ENCODE measurements around the gene TBC1D20. TPM values are rescaled to one million over a fixed set of nuclear protein-coding genes. Genes with fewer than 3 reads are reported as not detected.
"Not testable (repeated sequence)": the region's sequence is repeated elsewhere in the genome, so short reads cannot be mapped to it uniquely, and the experiment has no call there.

The TBC1D20 gene
- total RNA-seq, 2 experiments from 2014 or later: 16.2 to 17.4 TPM

- Mint-ChIP-seq H3K4me1 (ENCODE audit: low read depth) (peaks cover 3% of the 10 kb centered on the region), H3K36me3 (ENCODE audit: low read depth) (peaks cover 37% of the 10 kb centered on the region), H3K4me3 (no peak overlapping the region), H3K27ac (no peak overlapping the region), H3K9me3 (no peaks in the 10 kb centered on the region), H3K27me3 (ENCODE audit: low read depth) (no peaks in the 10 kb centered on the region)
- CTCF ChIA-PET: no interaction called here
- no peak for DNase-seq
- intact Hi-C loops (cut with micrococcal nuclease): no loop called here
Measured at GRCh38 chr20:487655-488054, 25.3 kb upstream of the TBC1D20 start.

- no peaks in the 10 kb centered on the region for H3K27me3 Mint-ChIP-seq (ENCODE audit: low read depth)
- peaks cover 34% of the 10 kb centered on the region for H3K36me3 Mint-ChIP-seq (ENCODE audit: low read depth)
- CTCF ChIA-PET: interaction anchor here (0.7 kb wide), 1 partner anchor 153 kb away, joined by 3 read pairs; no protein-coding TSS in a partner anchor
- peaks cover 13% of the 10 kb centered on the region for H3K4me1 Mint-ChIP-seq (ENCODE audit: low read depth)
- H3K9me3 Mint-ChIP-seq: no peaks in the 10 kb centered on the region
- intact Hi-C loops (cut with micrococcal nuclease): no loop called here
- no peak overlapping the region for H3K4me3 Mint-ChIP-seq
- no peak for DNase-seq
- no peak overlapping the region for H3K27ac Mint-ChIP-seq
Measured at GRCh38 chr20:483815-484644, 21.7 kb upstream of the TBC1D20 start.

GRCh38 chr20:481167-481566 lies 18.8 kb upstream of the TBC1D20 start:
- Mint-ChIP-seq H3K9me3 (no peaks in the 10 kb centered on the region), H3K4me1 (ENCODE audit: low read depth) (peaks cover 17% of the 10 kb centered on the region), H3K27ac (no peak overlapping the region), H3K4me3 (no peak overlapping the region), H3K36me3 (ENCODE audit: low read depth) (peaks cover 33% of the 10 kb centered on the region), H3K27me3 (ENCODE audit: low read depth) (no peaks in the 10 kb centered on the region)
- DNase-seq: no peak
- CTCF ChIA-PET: interaction anchor here (0.6 to 2.2 kb wide), 3 partner anchors 42 to 126 kb away, joined by 3 to 8 read pairs (median 4); no protein-coding TSS in a partner anchor
- intact Hi-C loops (cut with micrococcal nuclease): no loop called here

- CTCF ChIA-PET: interaction anchor here (0.7 to 4.7 kb wide), 4 partner anchors 16 to 126 kb away, joined by 3 to 40 read pairs (median 3); no protein-coding TSS in a partner anchor
- Mint-ChIP-seq H3K36me3 (ENCODE audit: low read depth) (peaks cover 26% of the 10 kb centered on the region), H3K27ac (no peak overlapping the region), H3K27me3 (ENCODE audit: low read depth) (no peaks in the 10 kb centered on the region), H3K9me3 (no peaks in the 10 kb centered on the region), H3K4me1 (ENCODE audit: low read depth) (peaks cover 17% of the 10 kb centered on the region), H3K4me3 (no peak overlapping the region)
- no peak for DNase-seq
- intact Hi-C loops (cut with micrococcal nuclease): no loop called here
Measured at GRCh38 chr20:480044-480443, 17.7 kb upstream of the TBC1D20 start.

GRCh38 chr20:479487-479886 lies 17.2 kb upstream of the TBC1D20 start:
- Mint-ChIP-seq H3K27ac (no peak overlapping the region), H3K4me1 (ENCODE audit: low read depth) (peaks cover 20% of the 10 kb centered on the region), H3K9me3 (no peaks in the 10 kb centered on the region), H3K4me3 (no peak overlapping the region), H3K36me3 (ENCODE audit: low read depth) (peaks cover 23% of the 10 kb centered on the region), H3K27me3 (ENCODE audit: low read depth) (no peaks in the 10 kb centered on the region)
- intact Hi-C loops (cut with micrococcal nuclease): loop anchor here (1.0 to 2.0 kb wide), 5 partner anchors 17 to 125 kb away; partner anchors contain the start of gene TBC1D20
- DNase-seq: no peak
- CTCF ChIA-PET: interaction anchor here (0.7 to 4.7 kb wide), 6 partner anchors 16 to 188 kb away, joined by 3 to 40 read pairs (median 3); no protein-coding TSS in a partner anchor

GRCh38 chr20:478949-479429 lies 16.7 kb upstream of the TBC1D20 start:
- peak; percentile 41 for DNase-seq
- H3K27ac Mint-ChIP-seq: no peak overlapping the region
- no peaks in the 10 kb centered on the region for H3K9me3 Mint-ChIP-seq
- peaks cover 21% of the 10 kb centered on the region for H3K36me3 Mint-ChIP-seq (ENCODE audit: low read depth)
- no peaks in the 10 kb centered on the region for H3K27me3 Mint-ChIP-seq (ENCODE audit: low read depth)
- peaks cover 22% of the 10 kb centered on the region for H3K4me1 Mint-ChIP-seq (ENCODE audit: low read depth)
- intact Hi-C loops (cut with micrococcal nuclease): loop anchor here (1.0 to 2.0 kb wide), 5 partner anchors 16 to 125 kb away; partner anchors contain the start of gene TBC1D20
- CTCF ChIA-PET: interaction anchor here (0.8 to 4.7 kb wide), 10 partner anchors 15 to 188 kb away, joined by 3 to 40 read pairs (median 3); no protein-coding TSS in a partner anchor
- no peak overlapping the region for H3K4me3 Mint-ChIP-seq

- Mint-ChIP-seq H3K9me3 (no peaks in the 10 kb centered on the region), H3K27ac (no peak overlapping the region)
- intact Hi-C loops (cut with micrococcal nuclease): loop anchor here (2.0 kb wide), 2 partner anchors 15 to 39 kb away; partner anchors contain the start of gene TBC1D20
Measured at GRCh38 chr20:478010-478948, 15.9 kb upstream of the TBC1D20 start.

GRCh38 chr20:476561-477249 lies 14.4 kb upstream of the TBC1D20 start:
- H3K4me1 Mint-ChIP-seq (ENCODE audit: low read depth): peaks cover 12% of the 10 kb centered on the region
- H3K36me3 Mint-ChIP-seq (ENCODE audit: low read depth): peaks cover 14% of the 10 kb centered on the region
- H3K27me3 Mint-ChIP-seq (ENCODE audit: low read depth); H3K4me3 Mint-ChIP-seq; DNase-seq; H3K9me3 Mint-ChIP-seq; intact Hi-C loops (cut with micrococcal nuclease); H3K27ac Mint-ChIP-seq: not testable (repeated sequence)
- CTCF ChIA-PET: interaction anchor here (0.6 to 4.7 kb wide), 8 partner anchors 15 to 122 kb away, joined by 3 to 40 read pairs (median 4); partner anchors contain the start of gene TBC1D20

More at GRCh38 chr20:478010-478948, 15.9 kb upstream of the TBC1D20 start:
- Mint-ChIP-seq H3K36me3 (ENCODE audit: low read depth) (peaks cover 20% of the 10 kb centered on the region), H3K4me1 (ENCODE audit: low read depth) (peaks cover 22% of the 10 kb centered on the region), H3K27me3 (ENCODE audit: low read depth) (no peaks in the 10 kb centered on the region), H3K4me3 (no peak overlapping the region)
- DNase-seq: no peak
- CTCF ChIA-PET: interaction anchor here (0.6 to 4.7 kb wide), 11 partner anchors 34 to 189 kb away, joined by 3 to 40 read pairs (median 3); no protein-coding TSS in a partner anchor

- H3K27ac Mint-ChIP-seq: no peak overlapping the region
- CTCF ChIA-PET: interaction anchor here (0.7 to 4.7 kb wide), 5 partner anchors 14 to 121 kb away, joined by 3 to 40 read pairs (median 5); partner anchors contain the start of gene TBC1D20
- H3K9me3 Mint-ChIP-seq: no peaks in the 10 kb centered on the region
Measured at GRCh38 chr20:475463-476357, 13.4 kb upstream of the TBC1D20 start.

GRCh38 chr20:474581-474980 lies 12.2 kb upstream of the TBC1D20 start:
- Mint-ChIP-seq H3K27ac (no peak overlapping the region), H3K36me3 (ENCODE audit: low read depth) (peaks cover 14% of the 10 kb centered on the region), H3K27me3 (ENCODE audit: low read depth) (no peaks in the 10 kb centered on the region), H3K4me1 (ENCODE audit: low read depth) (peaks cover 10% of the 10 kb centered on the region), H3K9me3 (no peaks in the 10 kb centered on the region), H3K4me3 (no peak overlapping the region)
- intact Hi-C loops (cut with micrococcal nuclease): no loop called here
- no peak for DNase-seq
- CTCF ChIA-PET: interaction anchor here (1.1 kb wide), 1 partner anchor 112 kb away, joined by 3 read pairs; no protein-coding TSS in a partner anchor

More at GRCh38 chr20:475463-476357, 13.4 kb upstream of the TBC1D20 start:
- intact Hi-C loops (cut with micrococcal nuclease): no loop called here
- DNase-seq: no peak
- Mint-ChIP-seq H3K36me3 (ENCODE audit: low read depth) (peaks cover 14% of the 10 kb centered on the region), H3K27me3 (ENCODE audit: low read depth) (no peaks in the 10 kb centered on the region), H3K4me3 (no peak overlapping the region), H3K4me1 (ENCODE audit: low read depth) (peaks cover 10% of the 10 kb centered on the region)
